ENCODE measurements around the gene TSSK2.
"Not testable (repeated sequence)": the region's sequence is repeated elsewhere in the genome, so short reads cannot be mapped to it uniquely, and the experiment has no call there.

Gene TSSK2

DNA sequence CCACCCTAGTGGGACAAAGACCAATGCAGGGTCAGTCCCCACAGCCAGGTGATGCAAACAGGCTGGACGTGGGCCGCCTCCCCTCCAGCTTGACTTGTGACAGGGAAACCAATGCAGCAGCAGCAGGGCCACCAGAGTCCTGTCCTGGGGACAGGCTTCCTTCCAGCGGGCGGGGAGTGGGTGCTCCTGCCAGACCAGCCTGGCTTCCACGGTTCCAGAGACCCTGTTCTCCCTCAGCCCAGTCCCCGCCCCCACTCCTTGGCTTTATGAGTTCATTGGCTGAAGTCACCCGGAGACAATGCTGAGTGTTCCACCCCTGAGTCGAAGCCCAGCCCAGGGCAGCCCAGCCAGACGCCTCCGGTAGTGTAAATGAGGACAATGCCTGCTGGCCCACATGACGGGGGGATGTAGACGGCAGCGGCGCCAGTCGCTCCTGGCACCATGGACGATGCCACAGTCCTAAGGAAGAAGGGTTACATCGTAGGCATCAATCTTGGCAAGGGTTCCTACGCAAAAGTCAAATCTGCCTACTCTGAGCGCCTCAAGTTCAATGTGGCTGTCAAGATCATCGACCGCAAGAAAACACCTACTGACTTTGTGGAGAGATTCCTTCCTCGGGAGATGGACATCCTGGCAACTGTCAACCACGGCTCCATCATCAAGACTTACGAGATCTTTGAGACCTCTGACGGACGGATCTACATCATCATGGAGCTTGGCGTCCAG is at the start of gene TSSK2:
TSS of gene TSSK2 (plus strand) at position 350 of the 726 bp plus-strand sequence. CDS start at position 442, 92 bp downstream.
- DNase-seq: no peak

DNA sequence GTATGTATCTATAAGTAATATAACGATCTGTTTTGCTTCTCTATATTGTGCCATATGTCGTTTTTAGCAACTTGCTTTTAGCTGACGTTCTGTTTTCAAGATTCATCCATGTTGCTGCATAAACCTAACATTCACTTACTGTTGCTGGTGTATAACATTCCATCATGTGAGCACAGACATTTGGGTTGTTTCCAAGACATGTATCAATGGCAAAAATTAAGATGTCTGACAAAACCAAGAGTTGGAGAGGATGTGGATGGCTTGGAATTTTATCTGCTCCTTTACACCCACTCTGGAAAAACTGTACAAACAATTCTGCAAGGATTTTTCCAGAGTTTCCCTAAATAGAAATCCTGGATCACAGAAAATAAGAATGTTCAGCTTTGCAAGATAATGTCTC is 49.8 kb upstream of the TSSK2 start:
- DNase-seq: no peak

DNA sequence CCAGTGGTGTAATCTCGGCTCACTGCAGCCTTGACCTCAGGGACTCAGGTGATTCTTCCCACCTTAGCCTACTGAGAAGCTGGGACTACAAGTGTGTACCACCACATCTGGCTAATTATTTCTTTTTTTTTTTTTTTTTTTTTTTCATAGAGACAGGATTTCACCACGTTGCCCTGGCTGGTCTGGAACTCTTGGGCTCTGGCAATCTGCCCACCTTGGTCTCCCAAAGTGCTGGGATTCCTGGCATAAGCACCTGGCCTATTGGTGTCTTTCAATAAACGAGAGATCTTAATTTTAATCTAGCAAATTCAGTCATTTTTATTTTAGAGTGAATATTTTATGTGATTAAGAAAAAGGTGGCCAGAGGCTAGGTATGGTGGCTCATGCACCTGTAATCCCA is 49.0 kb upstream of the TSSK2 start:
- no peak for DNase-seq

DNA sequence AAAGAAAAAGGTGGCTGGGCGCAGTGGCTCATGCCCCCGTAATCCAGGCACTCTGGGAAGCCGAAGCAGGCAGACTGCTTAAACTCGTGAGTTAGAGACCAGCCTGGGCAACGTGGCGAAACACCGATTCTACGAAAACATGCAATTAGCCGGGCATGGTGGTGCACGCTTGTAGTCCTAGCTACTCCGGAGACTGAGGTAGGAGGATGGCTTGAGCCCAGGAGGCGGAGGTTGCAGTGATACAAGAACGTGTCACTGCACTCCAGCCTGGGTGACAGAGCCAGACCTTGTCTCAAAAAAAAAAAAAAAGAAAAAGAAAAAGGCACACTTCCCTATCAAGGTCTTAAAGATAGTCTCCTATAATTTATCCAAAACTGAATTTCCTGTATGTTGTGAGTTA is 48.3 kb upstream of the TSSK2 start:
- DNase-seq: no peak

- DNase-seq: not testable (repeated sequence)
These were observed 47.0 kb upstream of the TSSK2 start for GRCh38 chr22:19084126-19084525.

DNA sequence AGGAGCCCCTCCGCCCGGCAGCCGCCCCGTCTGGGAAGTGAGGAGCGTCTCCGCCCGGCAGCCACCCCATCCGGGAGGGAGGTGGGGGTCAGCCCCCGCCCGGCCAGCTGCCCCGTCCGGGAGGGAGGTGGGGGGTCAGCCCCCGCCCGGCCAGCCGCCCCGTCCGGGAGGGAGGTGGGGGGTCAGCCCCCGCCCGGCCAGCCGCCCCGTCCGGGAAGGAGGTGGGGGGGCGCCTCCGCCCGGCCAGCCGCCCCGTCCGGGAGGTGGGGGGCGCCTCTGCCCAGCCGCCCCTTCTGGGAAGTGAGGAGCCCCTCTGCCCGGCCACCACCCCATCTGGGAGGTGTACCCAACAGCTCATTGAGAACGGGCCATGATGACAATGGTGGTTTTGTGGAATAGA is 46.5 kb upstream of the TSSK2 start:
- not testable (repeated sequence) for DNase-seq

DNA sequence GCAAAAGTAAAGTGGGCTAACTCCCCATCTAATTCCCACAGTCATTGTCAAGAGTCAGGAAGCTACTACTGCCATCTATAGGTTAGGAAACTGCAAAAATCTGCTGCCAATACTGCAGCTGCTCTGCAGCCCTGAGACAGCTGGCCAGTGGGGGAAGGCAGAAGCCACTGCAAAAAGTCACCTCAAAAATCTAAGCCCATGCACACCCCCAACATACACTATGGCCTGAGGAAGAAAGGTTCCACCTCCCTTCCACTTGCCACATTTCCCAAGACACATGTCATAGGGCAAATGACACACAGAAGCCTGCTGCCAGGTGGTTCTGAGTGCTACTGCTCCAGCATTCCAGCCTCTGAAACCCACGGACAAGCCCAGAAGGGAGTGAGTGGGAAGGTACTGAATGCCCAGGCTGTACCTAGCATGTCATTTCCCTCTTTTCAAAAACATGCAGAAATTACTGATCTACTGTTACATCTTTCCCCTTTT is 45.8 kb upstream of the TSSK2 start:
- no peak for DNase-seq

- DNase-seq: no peak
These were observed 44.7 kb upstream of the TSSK2 start for GRCh38 chr22:19086417-19086816.

DNA sequence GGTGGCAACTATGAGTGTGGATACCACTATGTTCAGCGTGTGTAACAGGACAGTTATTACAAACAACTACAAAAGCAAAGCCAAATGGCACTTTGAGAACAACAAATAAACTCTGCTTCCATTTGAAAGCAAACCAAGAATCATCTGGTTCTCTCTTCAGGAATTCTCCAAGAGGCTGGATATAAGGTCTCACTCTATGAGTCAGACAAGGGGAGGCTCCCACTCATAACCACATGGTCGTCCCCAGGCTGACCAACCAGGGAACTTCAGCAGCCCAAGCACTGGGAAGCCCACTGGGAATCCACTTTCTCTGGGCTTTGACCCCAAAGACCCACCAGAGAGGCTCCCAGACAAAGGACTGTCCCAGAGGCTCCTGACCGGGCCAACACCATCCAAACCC is 44.2 kb upstream of the TSSK2 start:
- DNase-seq: no peak

- no peak for DNase-seq
These were observed 42.1 kb upstream of the TSSK2 start for GRCh38 chr22:19088866-19089595.

- no peak for DNase-seq
These were observed 40.9 kb upstream of the TSSK2 start for GRCh38 chr22:19090183-19090582.

GRCh38 chr22:19090586-19091127 is 40.5 kb upstream of the TSSK2 start:
- DNase-seq: no peak

GRCh38 chr22:19092725-19093124 is 38.4 kb upstream of the TSSK2 start:
- DNase-seq: no peak

DNA sequence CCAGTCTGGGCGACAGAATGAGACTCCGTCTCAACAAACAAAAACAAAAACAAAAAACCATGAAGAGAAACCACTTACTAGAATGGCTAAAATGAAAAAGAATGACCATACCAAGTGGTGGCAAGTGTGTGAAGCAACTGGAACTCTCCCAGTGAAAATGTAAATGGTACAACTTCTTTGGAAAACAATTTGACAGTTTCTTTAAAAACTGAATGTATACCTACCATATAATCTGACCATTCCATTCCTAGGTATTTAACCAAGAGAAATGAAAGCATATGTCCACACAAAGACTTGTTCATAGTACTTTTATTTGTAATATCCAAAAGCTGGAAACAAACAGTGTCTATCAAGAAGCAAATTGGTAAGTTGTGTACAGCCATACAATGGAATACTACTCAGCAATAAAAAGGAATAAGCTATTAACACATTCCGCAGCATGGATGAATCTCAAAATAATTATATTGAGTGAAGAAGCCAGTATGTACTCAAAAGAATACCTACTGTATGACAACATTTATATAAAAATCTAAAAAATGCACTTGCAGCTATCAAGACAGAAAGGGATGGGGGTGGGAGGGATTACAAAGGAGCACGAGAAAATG is 36.6 kb upstream of the TSSK2 start:
- no peak for DNase-seq

DNA sequence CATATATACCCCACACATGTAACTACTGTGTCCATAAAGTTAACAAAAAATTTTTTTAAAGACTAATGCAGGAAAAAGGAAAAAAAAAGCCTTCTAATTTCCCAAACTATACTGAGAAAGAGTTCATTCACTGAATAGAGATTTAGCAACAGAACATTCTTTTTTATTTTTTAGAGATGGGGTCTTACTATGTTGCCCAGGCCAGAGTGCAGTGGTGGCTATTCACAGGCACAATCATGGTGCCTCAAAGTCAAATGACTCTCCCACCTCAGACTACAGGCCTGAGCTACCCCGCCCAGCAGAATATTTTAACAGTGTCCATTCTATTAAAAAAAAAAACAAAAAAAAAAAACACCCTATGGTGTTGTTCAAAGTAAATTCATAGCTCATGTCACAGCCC is 34.6 kb upstream of the TSSK2 start:
- no peak for DNase-seq

DNA sequence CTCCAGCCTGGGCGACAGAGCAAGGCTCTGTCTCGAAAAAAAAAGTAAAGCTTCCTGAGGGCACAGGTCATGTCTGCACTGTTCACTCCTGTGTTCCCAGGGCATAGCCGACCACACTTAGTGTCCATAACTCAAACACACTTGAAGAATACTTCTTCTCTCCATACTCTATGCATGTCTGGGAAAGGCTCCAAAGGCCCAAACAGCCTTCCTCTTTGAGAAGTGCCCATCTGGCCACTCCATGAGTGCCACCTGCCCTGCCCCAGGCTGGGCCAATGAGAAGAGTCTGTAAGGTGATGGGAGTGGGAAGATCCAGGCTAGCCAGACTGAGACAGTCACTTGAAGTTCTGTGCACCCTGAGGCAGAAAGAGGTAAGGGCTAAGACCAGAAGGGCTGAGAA is 33.6 kb upstream of the TSSK2 start:
- no peak for DNase-seq

- DNase-seq: no peak
These were observed 33.0 kb upstream of the TSSK2 start for GRCh38 chr22:19098157-19098556.

- no peak for DNase-seq
These were observed 27.0 kb upstream of the TSSK2 start for GRCh38 chr22:19103880-19104821.

DNA sequence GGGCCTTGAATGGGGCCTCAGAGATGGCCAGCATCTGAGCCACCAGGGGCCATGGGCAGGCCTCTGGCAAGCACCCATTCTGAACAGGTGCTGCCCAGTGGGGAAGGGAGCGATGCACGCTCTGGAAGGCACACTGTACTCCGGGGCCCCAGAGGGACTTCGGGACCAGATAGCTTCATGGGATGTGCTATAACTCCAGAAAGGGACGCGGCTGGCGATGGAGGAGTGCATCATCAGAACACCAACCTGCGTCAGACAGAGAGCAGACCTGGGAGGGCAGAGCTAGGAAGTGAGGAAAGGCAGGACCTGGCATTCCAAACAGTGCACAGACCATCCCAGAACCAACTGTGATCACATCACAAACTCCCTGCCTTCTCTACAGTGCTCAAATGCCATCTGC is 25.7 kb upstream of the TSSK2 start:
- DNase-seq: no peak

DNA sequence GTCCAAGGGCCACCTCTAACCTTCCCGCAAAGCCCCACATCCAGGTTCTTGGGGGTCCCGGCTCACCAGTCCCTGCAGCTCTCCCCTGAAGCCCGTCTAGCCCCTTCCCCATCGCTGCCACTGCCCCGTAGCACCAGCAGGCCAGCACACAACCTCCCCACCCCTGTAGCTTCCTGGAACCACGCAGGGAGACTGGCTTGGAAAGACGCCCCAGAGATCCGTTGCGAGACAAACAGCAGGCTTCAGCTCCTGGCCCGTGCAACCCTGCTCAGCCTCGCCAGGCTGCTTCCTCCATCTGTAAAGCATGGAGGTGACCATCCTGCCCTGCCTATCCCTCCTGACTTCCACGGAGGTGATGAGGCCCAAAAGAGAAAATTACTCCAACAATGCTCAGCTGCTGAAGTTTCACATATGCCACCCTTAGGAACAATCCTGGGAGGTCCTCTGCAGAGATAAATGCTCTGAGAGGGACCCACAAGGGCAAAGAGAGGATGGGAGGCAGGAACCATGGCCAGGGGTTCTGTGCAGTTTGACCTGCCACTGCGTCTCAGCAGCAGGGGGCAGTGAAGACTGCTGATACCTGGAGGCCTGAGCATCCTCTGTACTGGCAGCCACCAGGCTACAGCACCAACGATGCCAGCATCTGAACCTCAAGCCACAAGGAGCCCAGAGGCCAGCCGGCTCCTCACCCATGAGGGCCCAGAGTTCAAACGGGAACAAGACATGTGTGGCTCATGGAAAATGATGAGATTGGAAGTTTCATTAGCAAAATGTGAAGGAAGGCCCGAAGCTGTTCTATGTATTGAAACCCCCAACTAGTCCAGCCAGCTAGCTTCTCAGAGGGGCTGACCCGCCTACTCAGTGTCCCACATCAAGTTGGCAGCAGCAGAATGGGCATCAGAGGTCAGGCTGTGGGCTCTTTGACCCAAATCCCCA is 25.0 kb upstream of the TSSK2 start:
- DNase-seq: no peak
